Coronary artery (tissue), 2 donors: ENCODE results near the gene GTF3C5.
"Not testable (repeated sequence)": the region's sequence is repeated elsewhere in the genome, so short reads cannot be mapped to it uniquely, and the experiment has no call there.

ENCODE experiments used
- DNase-seq: peaks from one replicate; pipeline ENCODE4 v3.0.0-alpha.2; 2017; ENCODE audit warnings: low spot score
- H3K27ac ChIP-seq, 2 donors: fragments of 200-600 bp; sonication (generic); one replicate each; pipeline ENCODE4 v1.5.1; 2016 to 2019
- H3K4me3 ChIP-seq: fragments of 200-600 bp; sonication (generic); 2 replicates; pipeline ENCODE4 v1.5.1; 2016; ENCODE audit warnings: mild to moderate bottlenecking, moderate library complexity
- TF ChIP-seq, protein P1 (sequence below): fragments of 200-600 bp; sonication (generic); IDR thresholded peaks from one replicate; pipeline ENCODE4 v1.5.1; 2019; ENCODE audit warnings: antibody characterized with exemption

GTF3C5 gene

DNA sequence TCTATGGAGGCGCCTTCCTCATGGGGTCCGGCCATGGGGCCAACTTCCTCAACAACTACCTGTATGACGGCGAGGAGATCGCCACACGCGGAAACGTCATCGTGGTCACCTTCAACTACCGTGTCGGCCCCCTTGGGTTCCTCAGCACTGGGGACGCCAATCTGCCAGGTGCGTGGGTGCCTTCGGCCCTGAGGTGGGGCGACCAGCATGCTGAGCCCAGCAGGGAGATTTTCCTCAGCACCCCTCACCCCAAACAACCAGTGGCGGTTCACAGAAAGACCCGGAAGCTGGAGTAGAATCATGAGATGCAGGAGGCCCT lies 34.2 kb downstream of the GTF3C5 start:
- Histone ChIP-seq H3K27ac (no peak overlapping the region), H3K4me3 (no peak overlapping the region)
- TF ChIP-seq, protein P1, sequence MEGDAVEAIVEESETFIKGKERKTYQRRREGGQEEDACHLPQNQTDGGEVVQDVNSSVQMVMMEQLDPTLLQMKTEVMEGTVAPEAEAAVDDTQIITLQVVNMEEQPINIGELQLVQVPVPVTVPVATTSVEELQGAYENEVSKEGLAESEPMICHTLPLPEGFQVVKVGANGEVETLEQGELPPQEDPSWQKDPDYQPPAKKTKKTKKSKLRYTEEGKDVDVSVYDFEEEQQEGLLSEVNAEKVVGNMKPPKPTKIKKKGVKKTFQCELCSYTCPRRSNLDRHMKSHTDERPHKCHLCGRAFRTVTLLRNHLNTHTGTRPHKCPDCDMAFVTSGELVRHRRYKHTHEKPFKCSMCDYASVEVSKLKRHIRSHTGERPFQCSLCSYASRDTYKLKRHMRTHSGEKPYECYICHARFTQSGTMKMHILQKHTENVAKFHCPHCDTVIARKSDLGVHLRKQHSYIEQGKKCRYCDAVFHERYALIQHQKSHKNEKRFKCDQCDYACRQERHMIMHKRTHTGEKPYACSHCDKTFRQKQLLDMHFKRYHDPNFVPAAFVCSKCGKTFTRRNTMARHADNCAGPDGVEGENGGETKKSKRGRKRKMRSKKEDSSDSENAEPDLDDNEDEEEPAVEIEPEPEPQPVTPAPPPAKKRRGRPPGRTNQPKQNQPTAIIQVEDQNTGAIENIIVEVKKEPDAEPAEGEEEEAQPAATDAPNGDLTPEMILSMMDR = no peak
- no peak for DNase-seq

DNA sequence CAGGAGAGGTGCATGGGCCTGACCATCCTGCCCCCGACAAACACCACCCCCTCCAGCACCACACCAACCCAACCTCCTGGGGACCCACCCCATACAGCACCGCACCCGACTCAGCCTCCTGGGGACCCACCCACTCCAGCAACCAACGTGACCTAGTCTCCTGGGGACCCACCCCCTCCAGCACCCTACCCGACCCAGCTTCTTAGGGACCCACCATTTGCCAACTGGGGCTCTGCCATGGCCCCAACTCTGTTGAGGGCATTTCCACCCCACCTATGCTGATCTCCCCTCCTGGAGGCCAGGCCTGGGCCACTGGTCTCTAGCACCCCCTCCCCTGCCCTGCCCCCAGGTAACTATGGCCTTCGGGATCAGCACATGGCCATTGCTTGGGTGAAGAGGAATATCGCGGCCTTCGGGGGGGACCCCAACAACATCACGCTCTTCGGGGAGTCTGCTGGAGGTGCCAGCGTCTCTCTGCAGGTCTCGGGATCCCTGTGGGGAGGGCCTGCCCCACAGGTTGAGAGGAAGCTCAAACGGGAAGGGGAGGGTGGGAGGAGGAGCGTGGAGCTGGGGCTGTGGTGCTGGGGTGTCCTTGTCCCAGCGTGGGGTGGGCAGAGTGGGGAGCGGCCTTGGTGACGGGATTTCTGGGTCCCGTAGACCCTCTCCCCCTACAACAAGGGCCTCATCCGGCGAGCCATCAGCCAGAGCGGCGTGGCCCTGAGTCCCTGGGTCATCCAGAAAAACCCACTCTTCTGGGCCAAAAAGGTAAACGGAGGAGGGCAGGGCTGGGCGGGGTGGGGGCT lies 35.6 kb downstream of the GTF3C5 start:
- no peak for DNase-seq
- no peak overlapping the region for H3K4me3 ChIP-seq
- H3K27ac ChIP-seq = no peak overlapping the region
- TF ChIP-seq, protein P1 = no peak

DNA sequence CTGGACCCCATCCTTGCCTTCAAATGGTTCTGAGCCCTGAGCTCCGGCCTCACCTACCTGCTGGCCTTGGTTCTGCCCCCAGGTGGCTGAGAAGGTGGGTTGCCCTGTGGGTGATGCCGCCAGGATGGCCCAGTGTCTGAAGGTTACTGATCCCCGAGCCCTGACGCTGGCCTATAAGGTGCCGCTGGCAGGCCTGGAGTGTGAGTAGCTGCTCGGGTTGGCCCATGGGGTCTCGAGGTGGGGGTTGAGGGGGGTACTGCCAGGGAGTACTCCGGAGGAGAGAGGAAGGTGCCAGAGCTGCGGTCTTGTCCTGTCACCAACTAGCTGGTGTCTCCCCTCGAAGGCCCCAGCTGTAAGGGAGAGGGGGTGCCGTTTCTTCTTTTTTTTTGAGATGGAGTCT lies 36.2 kb downstream of the GTF3C5 start:
- TF ChIP-seq, protein P1 = no peak
- Histone ChIP-seq H3K27ac (no peak overlapping the region), H3K4me3 (no peak overlapping the region)
- no peak for DNase-seq

DNA sequence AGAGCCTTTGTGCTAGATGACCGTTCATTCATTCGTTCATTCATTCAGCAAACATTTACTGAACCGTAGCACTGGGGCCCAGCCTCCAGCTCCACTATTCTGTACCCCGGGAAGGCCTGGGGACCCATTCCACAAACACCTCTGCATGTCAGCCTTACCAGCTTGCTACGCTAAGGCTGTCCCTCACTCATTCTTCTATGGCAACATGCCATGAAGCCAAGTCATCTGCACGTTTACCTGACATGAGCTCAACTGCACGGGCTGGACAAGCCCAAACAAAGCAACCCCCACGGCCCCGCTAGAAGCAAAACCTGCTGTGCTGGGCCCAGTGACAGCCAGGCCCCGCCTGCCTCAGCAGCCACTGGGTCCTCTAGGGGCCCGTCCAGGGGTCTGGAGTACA lies 37.0 kb downstream of the GTF3C5 start:
- no peak for DNase-seq
- TF ChIP-seq, protein P1 = no peak
- Histone ChIP-seq H3K27ac (no peak overlapping the region), H3K4me3 (no peak overlapping the region)

DNA sequence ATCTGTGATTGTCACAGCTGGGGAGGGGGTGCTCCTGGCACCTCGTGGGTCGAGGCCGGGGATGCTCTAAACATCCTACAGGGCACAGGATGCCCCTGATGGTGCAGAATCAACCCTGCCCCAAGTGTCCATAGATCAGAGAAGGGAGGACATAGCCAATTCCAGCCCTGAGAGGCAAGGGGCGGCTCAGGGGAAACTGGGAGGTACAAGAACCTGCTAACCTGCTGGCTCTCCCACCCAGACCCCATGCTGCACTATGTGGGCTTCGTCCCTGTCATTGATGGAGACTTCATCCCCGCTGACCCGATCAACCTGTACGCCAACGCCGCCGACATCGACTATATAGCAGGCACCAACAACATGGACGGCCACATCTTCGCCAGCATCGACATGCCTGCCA lies 37.6 kb downstream of the GTF3C5 start:
- not testable (repeated sequence) for H3K27ac ChIP-seq, H3K4me3 ChIP-seq, DNase-seq

DNA sequence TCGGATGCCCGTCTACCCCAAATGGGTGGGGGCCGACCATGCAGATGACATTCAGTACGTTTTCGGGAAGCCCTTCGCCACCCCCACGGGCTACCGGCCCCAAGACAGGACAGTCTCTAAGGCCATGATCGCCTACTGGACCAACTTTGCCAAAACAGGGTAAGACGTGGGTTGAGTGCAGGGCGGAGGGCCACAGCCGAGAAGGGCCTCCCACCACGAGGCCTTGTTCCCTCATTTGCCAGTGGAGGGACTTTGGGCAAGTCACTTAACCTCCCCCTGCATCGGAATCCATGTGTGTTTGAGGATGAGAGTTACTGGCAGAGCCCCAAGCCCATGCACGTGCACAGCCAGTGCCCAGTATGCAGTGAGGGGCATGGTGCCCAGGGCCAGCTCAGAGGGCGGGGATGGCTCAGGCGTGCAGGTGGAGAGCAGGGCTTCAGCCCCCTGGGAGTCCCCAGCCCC lies 39.7 kb downstream of the GTF3C5 start:
- not testable (repeated sequence) for H3K4me3 ChIP-seq, DNase-seq, H3K27ac ChIP-seq

DNA sequence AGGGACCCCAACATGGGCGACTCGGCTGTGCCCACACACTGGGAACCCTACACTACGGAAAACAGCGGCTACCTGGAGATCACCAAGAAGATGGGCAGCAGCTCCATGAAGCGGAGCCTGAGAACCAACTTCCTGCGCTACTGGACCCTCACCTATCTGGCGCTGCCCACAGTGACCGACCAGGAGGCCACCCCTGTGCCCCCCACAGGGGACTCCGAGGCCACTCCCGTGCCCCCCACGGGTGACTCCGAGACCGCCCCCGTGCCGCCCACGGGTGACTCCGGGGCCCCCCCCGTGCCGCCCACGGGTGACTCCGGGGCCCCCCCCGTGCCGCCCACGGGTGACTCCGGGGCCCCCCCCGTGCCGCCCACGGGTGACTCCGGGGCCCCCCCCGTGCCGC lies 40.2 kb downstream of the GTF3C5 start:
- not testable (repeated sequence) for H3K4me3 ChIP-seq, DNase-seq

DNA sequence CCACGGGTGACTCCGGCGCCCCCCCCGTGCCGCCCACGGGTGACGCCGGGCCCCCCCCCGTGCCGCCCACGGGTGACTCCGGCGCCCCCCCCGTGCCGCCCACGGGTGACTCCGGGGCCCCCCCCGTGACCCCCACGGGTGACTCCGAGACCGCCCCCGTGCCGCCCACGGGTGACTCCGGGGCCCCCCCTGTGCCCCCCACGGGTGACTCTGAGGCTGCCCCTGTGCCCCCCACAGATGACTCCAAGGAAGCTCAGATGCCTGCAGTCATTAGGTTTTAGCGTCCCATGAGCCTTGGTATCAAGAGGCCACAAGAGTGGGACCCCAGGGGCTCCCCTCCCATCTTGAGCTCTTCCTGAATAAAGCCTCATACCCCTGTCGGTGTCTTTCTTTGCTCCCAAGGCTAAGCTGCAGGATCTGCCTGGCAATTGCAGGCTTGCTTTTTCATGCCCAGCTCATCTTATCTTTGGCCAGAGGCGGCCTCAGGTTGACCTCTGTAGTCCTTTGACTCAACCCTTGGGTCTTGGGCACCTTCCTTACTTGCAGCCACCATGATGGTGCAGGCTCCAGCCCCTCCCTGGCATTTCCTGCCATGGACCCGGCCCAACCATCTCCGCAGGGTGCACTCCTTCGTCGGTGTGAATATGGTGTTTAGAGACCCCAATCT lies 40.8 kb downstream of the GTF3C5 start:
- H3K27ac ChIP-seq = no peak overlapping the region
- no peak overlapping the region for H3K4me3 ChIP-seq
- no peak for DNase-seq
- TF ChIP-seq, protein P1 = no peak

More for the DNA sequence above, 40.2 kb downstream of the GTF3C5 start:
- not testable (repeated sequence) for H3K27ac ChIP-seq

DNA sequence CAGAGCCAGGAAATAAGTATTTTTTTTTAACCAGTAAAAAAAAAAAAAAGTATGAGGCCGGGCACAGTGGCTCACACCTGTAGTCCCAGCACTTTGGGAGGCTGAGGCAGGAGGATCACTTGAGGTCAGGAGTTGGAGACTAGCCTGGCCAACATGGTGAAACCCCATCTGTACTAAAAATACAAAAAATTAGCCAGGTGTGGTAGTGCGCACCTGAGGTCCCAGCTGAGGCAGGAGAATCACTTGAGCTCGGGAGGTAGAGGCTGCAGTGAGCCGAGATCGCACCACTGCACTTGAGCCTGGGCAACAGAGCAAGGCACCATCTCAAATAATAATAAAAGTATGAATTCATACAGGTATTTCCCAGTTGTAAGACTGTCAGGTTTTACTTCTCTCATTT lies 41.4 kb downstream of the GTF3C5 start:
- not testable (repeated sequence) for H3K27ac ChIP-seq, H3K4me3 ChIP-seq, DNase-seq
